OCI-LY1 (cell line): ENCODE data around the gene RNF135.
"Not testable (repeated sequence)": the region's sequence is repeated elsewhere in the genome, so short reads cannot be mapped to it uniquely, and the experiment has no call there.

Experiments used
- EZH2 ChIP-seq: fragments of 200-600 bp; sonication (generic), shearing (Covaris generic); IDR thresholded peaks from 2 replicates; pipeline ENCODE4 v1.8.0; 2017; ENCODE audit warnings: borderline replicate concordance, mixed run types, mild to moderate bottlenecking, antibody characterized with exemption, low read length, moderate library complexity, mixed read lengths
- TF ChIP-seq, protein P1 (sequence below): fragments of 200-600 bp; sonication (generic), shearing (Covaris generic); IDR thresholded peaks from 2 replicates; pipeline ENCODE4 v1.5.1; 2017; ENCODE audit warnings: mild to moderate bottlenecking, antibody characterized with exemption, low read length, moderate library complexity, mixed read lengths

DNA sequence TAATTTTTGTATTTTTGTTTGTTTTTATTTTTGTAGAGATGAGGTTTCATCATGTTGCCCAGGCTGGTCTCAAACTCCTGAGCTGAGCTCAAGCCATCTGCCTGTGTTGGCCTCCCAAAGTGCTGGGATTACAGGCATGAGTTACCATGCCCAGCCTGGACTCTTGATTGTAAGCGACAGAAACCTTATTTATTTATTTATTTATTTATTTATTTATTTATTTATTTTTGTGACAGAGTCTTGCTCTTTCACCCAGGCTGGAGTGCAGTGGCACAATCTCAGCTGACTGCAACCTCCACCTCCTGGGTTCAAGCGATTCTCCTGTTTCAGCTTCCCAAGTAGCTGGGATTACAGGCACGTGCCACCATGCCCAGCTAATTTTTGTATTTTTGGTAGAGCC is 41.0 kb upstream of the RNF135 start:
- TF ChIP-seq, protein P1, sequence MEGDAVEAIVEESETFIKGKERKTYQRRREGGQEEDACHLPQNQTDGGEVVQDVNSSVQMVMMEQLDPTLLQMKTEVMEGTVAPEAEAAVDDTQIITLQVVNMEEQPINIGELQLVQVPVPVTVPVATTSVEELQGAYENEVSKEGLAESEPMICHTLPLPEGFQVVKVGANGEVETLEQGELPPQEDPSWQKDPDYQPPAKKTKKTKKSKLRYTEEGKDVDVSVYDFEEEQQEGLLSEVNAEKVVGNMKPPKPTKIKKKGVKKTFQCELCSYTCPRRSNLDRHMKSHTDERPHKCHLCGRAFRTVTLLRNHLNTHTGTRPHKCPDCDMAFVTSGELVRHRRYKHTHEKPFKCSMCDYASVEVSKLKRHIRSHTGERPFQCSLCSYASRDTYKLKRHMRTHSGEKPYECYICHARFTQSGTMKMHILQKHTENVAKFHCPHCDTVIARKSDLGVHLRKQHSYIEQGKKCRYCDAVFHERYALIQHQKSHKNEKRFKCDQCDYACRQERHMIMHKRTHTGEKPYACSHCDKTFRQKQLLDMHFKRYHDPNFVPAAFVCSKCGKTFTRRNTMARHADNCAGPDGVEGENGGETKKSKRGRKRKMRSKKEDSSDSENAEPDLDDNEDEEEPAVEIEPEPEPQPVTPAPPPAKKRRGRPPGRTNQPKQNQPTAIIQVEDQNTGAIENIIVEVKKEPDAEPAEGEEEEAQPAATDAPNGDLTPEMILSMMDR = not testable (repeated sequence)
- not testable (repeated sequence) for TF ChIP-seq EZH2
